Retinal pigment epithelial cell (primary cell): Measurements from ENCODE around the gene IFNL1.

ENCODE experiments used
- DNase-seq: peaks from one replicate; pipeline ENCODE4 v3.0.0-alpha.2; 2010; ENCODE audit warnings: low read depth
- H3K4me3 ChIP-seq: 2 replicates; pipeline ENCODE4 v1.5.1; 2011; ENCODE audit warnings: mild to moderate bottlenecking, low read length, control low read depth, moderate library complexity
- CTCF ChIP-seq: conservative IDR thresholded peaks from 2 replicates; pipeline ENCODE4 v1.5.1; 2011; ENCODE audit warnings: low read depth, low read length, control low read depth, inconsistent platforms

The IFNL1 gene

GRCh38 chr19:39297931-39298634 lies 1.9 kb downstream of the IFNL1 start:
- TF ChIP-seq CTCF, result no peak
- H3K4me3 ChIP-seq, result no peak overlapping the region
- no peak for DNase-seq

- H3K4me3 ChIP-seq, result no peak overlapping the region
- no peak for DNase-seq
- no peak for TF ChIP-seq CTCF
These were observed 3.2 kb downstream of the IFNL1 start for GRCh38 chr19:39299404-39299803.

- no peak overlapping the region for H3K4me3 ChIP-seq
- TF ChIP-seq CTCF, result no peak
- DNase-seq, result no peak
These were observed 3.6 kb downstream of the IFNL1 start for GRCh38 chr19:39299832-39300231.

GRCh38 chr19:39301021-39301420 lies 4.8 kb downstream of the IFNL1 start:
- TF ChIP-seq CTCF, result no peak
- DNase-seq, result no peak

GRCh38 chr19:39301562-39301961 lies 5.4 kb downstream of the IFNL1 start:
- no peak overlapping the region for H3K4me3 ChIP-seq
- DNase-seq, result no peak
- TF ChIP-seq CTCF, result no peak

More at GRCh38 chr19:39301021-39301420, 4.8 kb downstream of the IFNL1 start:
- no peak overlapping the region for H3K4me3 ChIP-seq

GRCh38 chr19:39303373-39304184 lies 7.4 kb downstream of the IFNL1 start:
- no peak for DNase-seq
- H3K4me3 ChIP-seq, result no peak overlapping the region
- TF ChIP-seq CTCF, result no peak

- TF ChIP-seq CTCF, result no peak
- no peak overlapping the region for H3K4me3 ChIP-seq
- no peak for DNase-seq
These were observed 7.9 kb downstream of the IFNL1 start for GRCh38 chr19:39304185-39304513.
